Peyer's patch (tissue), 4 donors: ENCODE measurements around the gene CYB5B. TPM values are rescaled to one million over a fixed set of nuclear protein-coding genes. Genes with fewer than 3 reads are reported as not detected.
"Not testable (repeated sequence)": the region's sequence is repeated elsewhere in the genome, so short reads cannot be mapped to it uniquely, and the experiment has no call there.

Experiments used
- DNase-seq, 3 donors: peaks; one replicate each; pipeline ENCODE4 v3.0.0-alpha.2; 2017 to 2019
- H3K27ac ChIP-seq, 4 donors: fragments of 200-600 bp; sonication (generic); one replicate each; pipeline ENCODE4 v1.5.1; 2016 to 2019
- H3K27me3 ChIP-seq, 2 donors: fragments of 200-600 bp; sonication (generic); one replicate each; pipeline ENCODE4 v1.5.1; 2019
- H3K36me3 ChIP-seq, 3 donors: fragments of 200-600 bp; sonication (generic); one replicate each; pipeline ENCODE4 v1.5.1; 2016 to 2019
- H3K4me1 ChIP-seq, 4 donors: fragments of 200-600 bp; sonication (generic); one replicate each; pipeline ENCODE4 v1.5.1; 2016 to 2019
- H3K4me3 ChIP-seq, 4 donors: fragments of 200-600 bp; sonication (generic); 1 replicate in 3 of 4; 2 replicates in 1 of 4; pipeline ENCODE4 v1.5.1; 2016 to 2019; ENCODE audit warnings: mild to moderate bottlenecking in 1 of 4
- H3K9me3 ChIP-seq, 4 donors: fragments of 200-600 bp; sonication (generic); one replicate each; pipeline ENCODE4 v1.5.1; 2016 to 2019; ENCODE audit warnings: mild to moderate bottlenecking in 1 of 4
- POLR2A ChIP-seq, 2 donors: fragments of 450-650 bp; IDR thresholded peaks; one replicate each; pipeline ENCODE4 v1.5.1; 2017; ENCODE audit warnings: antibody characterized with exemption in 2 of 2, mild to moderate bottlenecking in 2 of 2, moderate library complexity in 2 of 2
- total RNA-seq, 4 donors: library from RNA; depleted of rRNA; stranded (reverse); fragments of >200 nt; gene quantifications; one replicate each; pipeline ENCODE4 v1.1.0, GENCODE V29; 2016
- TF ChIP-seq, protein P1 (sequence below), 6 experiments: fragments of 450-650 bp in 4 of 6; fragments of 200-600 bp in 2 of 6; sonication (generic) in 1 of 6; IDR thresholded peaks; one replicate each; pipeline ENCODE4 v1.5.1; 2017 to 2019; ENCODE audit warnings: antibody characterized with exemption in 6 of 6, mild to moderate bottlenecking in 3 of 6, moderate library complexity in 1 of 6

CYB5B gene
- total RNA-seq, 4 donors from 2014 or later = 62.7 to 95.7 (median 65.7) TPM

DNA sequence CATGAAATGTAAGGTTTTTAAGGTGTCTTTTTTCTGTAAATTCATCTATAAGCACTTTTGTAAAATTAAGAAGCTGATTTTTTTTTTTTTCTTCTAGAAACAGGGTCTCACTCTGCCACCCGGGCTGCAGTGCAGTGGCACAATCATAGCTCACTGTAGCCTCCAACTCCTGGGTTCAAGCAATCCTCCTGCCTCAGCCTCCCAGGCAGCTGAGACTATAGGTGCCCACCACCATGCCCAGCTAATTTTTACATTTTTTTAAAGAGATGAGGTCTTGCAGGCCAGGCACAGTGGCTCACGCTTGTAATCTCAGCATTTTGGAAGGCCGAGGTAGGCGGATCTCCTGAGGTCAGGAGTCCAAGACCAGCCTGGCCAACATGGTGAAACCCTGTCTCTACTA is 4.5 kb upstream of the CYB5B start:
- TF ChIP-seq, protein P1, sequence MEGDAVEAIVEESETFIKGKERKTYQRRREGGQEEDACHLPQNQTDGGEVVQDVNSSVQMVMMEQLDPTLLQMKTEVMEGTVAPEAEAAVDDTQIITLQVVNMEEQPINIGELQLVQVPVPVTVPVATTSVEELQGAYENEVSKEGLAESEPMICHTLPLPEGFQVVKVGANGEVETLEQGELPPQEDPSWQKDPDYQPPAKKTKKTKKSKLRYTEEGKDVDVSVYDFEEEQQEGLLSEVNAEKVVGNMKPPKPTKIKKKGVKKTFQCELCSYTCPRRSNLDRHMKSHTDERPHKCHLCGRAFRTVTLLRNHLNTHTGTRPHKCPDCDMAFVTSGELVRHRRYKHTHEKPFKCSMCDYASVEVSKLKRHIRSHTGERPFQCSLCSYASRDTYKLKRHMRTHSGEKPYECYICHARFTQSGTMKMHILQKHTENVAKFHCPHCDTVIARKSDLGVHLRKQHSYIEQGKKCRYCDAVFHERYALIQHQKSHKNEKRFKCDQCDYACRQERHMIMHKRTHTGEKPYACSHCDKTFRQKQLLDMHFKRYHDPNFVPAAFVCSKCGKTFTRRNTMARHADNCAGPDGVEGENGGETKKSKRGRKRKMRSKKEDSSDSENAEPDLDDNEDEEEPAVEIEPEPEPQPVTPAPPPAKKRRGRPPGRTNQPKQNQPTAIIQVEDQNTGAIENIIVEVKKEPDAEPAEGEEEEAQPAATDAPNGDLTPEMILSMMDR (IDR thresholded peaks at IDR 0.05) = no peak
- no peak for TF ChIP-seq POLR2A (IDR thresholded peaks at IDR 0.05)
- no peak for DNase-seq
- Histone ChIP-seq H3K9me3 (no peaks in the 10 kb centered on the region), H3K4me1 (peaks cover 0 to 9% (median 0%) of the 10 kb centered on the region in 4 donors), H3K27ac (no peak overlapping the region), H3K4me3 (no peak overlapping the region), H3K36me3 (no peaks in the 10 kb centered on the region), H3K27me3 (no peaks in the 10 kb centered on the region)

DNA sequence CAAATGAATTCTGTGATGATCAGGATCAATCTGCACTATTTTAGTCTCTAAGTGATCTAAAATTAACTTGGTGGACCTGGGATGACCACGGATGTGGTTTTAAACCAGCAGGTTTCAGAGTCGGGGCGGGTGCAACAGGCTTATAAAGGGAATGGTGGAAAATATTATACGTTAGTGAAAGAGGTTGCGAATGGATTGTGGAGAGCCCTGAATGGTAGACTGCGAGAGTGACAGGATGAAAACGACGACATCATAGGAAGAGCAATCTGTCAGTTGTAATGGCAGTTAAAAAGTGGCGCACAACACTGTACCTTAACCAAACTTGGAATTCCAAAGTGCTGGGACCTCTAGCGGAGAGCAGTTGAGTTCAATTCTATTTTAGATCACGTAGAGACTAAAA is 1.2 kb upstream of the CYB5B start:
- H3K4me3 ChIP-seq = no peak overlapping the region
- no peaks in the 10 kb centered on the region for H3K9me3 ChIP-seq
- peaks cover 0 to 6% (median 4%) of the 10 kb centered on the region in 4 donors for H3K4me1 ChIP-seq
- no peak overlapping the region for H3K27ac ChIP-seq
- TF ChIP-seq, protein P1 (IDR thresholded peaks at IDR 0.05) = no peak
- no peak for TF ChIP-seq POLR2A (IDR thresholded peaks at IDR 0.05)
- no peak for DNase-seq
- H3K36me3 ChIP-seq = peaks cover 0 to 15% (median 0%) of the 10 kb centered on the region in 3 donors
- H3K27me3 ChIP-seq = no peaks in the 10 kb centered on the region

GRCh38 chr16:69424935-69425784 is 741 bp downstream of the CYB5B start:
- no peaks in the 10 kb centered on the region for H3K9me3 ChIP-seq
- H3K36me3 ChIP-seq = peaks cover 0 to 33% (median 0%) of the 10 kb centered on the region in 3 donors
- no peak for DNase-seq
- no peaks in the 10 kb centered on the region for H3K27me3 ChIP-seq
- peaks cover 0 to 6% (median 4%) of the 10 kb centered on the region in 4 donors for H3K4me1 ChIP-seq
- TF ChIP-seq POLR2A (IDR thresholded peaks at IDR 0.05) = no peak
- TF ChIP-seq, protein P1 (IDR thresholded peaks at IDR 0.05) = no peak
- H3K4me3 ChIP-seq = peak overlapping the region; percentile 68 to 89 (median 83)
- peak overlapping the region; percentile 79 to 89 (median 86) for H3K27ac ChIP-seq

DNA sequence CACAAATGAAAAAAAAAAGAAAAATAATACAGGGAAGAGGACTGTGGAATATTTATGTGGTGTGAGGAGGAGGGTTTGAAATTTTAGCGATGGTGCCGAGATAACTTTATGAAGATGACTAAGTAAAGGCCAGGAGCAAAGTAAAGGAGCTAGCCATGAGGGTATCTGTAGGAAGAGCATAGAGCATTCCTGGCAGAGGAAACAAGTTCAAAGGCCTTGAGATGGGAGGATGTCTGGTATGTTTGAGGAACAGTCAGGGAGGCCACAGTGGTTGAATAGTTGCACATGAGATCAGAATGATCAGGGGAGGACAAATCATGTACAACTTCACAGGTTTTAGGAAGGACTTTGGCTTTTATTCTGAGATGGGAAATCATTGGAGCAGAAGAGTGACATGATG is 4.2 kb downstream of the CYB5B start:
- peaks cover 0 to 6% (median 4%) of the 10 kb centered on the region in 4 donors for H3K4me1 ChIP-seq
- H3K27me3 ChIP-seq = no peaks in the 10 kb centered on the region
- H3K36me3 ChIP-seq = peaks cover 0 to 67% (median 0%) of the 10 kb centered on the region in 3 donors
- H3K4me3 ChIP-seq = no peak overlapping the region
- no peaks in the 10 kb centered on the region for H3K9me3 ChIP-seq
- DNase-seq = no peak
- no peak for TF ChIP-seq POLR2A (IDR thresholded peaks at IDR 0.05)
- TF ChIP-seq, protein P1 (IDR thresholded peaks at IDR 0.05) = no peak
- H3K27ac ChIP-seq = no peak overlapping the region

DNA sequence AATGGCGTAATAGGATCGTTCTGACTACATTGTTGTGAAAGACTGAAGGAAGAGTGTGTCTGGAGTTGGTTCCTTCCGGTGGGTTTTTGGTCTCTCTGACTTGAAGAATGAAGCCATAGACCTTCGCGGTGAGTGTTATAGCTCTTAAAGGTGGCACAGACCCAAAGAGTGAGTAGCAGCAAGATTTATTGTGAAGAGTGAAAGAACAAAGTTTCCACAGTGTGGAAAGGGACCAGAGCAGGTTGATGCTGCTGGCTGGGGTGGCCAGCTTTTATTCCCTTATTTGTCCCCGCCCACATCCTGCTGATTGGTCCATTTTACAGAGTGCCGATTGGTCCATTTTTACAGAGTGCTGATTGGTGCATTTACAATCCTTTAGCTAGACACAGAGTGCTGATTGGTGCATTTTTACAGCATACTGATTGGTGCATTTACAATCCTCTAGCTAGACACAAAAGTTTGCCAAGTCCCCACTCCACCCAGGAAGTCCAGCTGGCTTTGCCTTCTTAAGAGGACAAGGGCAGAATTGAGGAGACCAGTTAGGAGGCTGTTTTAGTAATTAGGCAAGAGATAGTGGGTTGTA is 4.7 kb downstream of the CYB5B start:
- peaks cover 0 to 68% (median 0%) of the 10 kb centered on the region in 3 donors for H3K36me3 ChIP-seq
- H3K27ac ChIP-seq, H3K27me3 ChIP-seq, DNase-seq, H3K4me3 ChIP-seq, H3K9me3 ChIP-seq, H3K4me1 ChIP-seq: not testable (repeated sequence)

GRCh38 chr16:69431948-69432468 is 7.6 kb downstream of the CYB5B start:
- Histone ChIP-seq H3K9me3 (no peaks in the 10 kb centered on the region), H3K4me3 (no peak overlapping the region), H3K27ac (no peak overlapping the region), H3K27me3 (no peaks in the 10 kb centered on the region), H3K36me3 (peaks cover 0 to 68% (median 0%) of the 10 kb centered on the region in 3 donors), H3K4me1 (peaks cover 0 to 7% (median 2%) of the 10 kb centered on the region in 4 donors)
- DNase-seq = no peak
- no peak for TF ChIP-seq POLR2A (IDR thresholded peaks at IDR 0.05)
- TF ChIP-seq, protein P1 (IDR thresholded peaks at IDR 0.05) = no peak
